Right lobe of liver (tissue), 4 donors: ENCODE results near the gene PDE1C.

Experiments used
- CTCF ChIP-seq, 4 donors: fragments of 200-600 bp in 3 of 4; fragments of 450-650 bp in 1 of 4; IDR thresholded peaks; one replicate each; pipeline versions ENCODE4 v1.5.1 to v1.8.0; 2016 to 2022; ENCODE audit warnings: antibody characterized with exemption in 4 of 4, mild to moderate bottlenecking in 2 of 4
- POLR2A ChIP-seq: fragments of 450-650 bp; IDR thresholded peaks from one replicate; pipeline ENCODE4 v1.6.1; 2017; ENCODE audit warnings: antibody characterized with exemption, mild to moderate bottlenecking
- donor health status: DM: no; HTN: no; CAD: no.
- donor health status: DM: no; HTN: no; CAD: no.
- donor health status: DM: no; HTN: yes; CAD: no.

- TF ChIP-seq CTCF (IDR thresholded peaks at IDR 0.05) (no peak), POLR2A (no peak)
Measured at GRCh38 chr7:31856337-31856736, 213.9 kb downstream of the PDE1C start.
